Stimulated activated CD8-positive, alpha-beta memory T cell treated with anti-CD3 and anti-CD28 coated beads, Interleukin-15, amount 100 ng/mL, for 24 hours (primary cell): ENCODE data around the gene RUNX2.

Source experiments
- DNase-seq: peaks from one replicate; pipeline ENCODE4 v3.0.0-alpha.2; 2020; ENCODE audit warnings: low read depth

The RUNX2 gene

DNA sequence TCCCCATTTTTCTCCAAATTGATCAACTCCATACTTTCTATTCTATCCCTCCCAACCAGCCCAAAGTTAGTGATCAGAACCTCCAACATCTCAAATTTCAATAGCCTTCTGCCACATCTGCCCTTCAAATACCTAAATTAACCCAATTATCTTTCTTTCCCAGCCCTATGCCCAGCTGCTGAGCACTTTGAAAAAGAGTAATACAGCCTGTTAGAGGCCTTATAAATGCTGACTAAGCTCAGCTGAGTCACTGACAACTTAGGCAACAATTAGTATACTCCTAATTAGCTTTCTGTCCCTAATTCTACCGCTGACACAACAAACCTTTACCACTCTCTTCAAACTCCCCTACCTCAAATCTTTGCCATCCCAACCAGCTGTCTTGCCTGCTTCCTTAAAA lies 23.5 kb downstream of the RUNX2 start:
- no peak for DNase-seq

GRCh38 chr6:45353654-45354053 lies 25.5 kb downstream of the RUNX2 start:
- DNase-seq, result no peak

GRCh38 chr6:45364466-45364865 lies 36.3 kb downstream of the RUNX2 start:
- no peak for DNase-seq

DNA sequence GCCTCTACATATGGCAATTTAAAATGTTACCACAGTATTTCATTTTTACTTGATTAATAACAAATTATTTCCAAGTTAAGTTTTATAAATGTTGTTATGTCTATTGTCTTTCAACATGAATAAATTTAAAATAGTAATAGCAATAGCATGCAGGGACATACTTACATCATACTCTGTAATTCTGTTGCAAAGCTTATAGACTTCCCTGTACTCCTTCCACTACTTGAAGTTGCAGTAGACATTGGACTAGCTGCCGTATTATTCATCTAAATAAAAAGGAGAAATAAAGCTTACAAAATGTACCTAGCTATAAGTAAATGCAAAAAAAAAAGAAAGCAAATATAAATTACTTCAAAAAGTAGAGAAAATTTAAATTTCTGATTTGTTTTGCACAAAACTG lies 36.9 kb downstream of the RUNX2 start:
- no peak for DNase-seq

DNA sequence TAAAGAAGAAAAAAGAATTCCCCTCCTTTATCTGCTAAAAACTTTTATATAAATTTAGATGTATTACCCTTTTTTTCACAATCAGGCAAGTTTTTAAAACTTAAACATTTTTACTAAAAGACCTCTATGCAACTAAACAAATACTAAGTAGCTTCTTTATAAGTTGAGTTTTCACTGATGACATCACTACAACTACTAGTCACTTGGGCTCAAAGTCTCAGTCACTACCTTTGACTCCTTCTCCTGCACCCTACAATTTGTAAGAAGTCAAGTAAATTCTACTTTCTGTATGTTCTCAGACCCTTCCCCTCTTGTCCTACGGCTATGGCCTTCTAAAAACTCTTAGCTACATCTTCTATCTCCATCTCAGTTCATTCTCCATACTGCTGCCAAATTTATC lies 38.4 kb downstream of the RUNX2 start:
- no peak for DNase-seq

GRCh38 chr6:45367999-45368398 lies 39.9 kb downstream of the RUNX2 start:
- DNase-seq, result no peak

- no peak for DNase-seq
These were observed 41.7 kb downstream of the RUNX2 start for GRCh38 chr6:45369870-45370269.

- DNase-seq, result no peak
These were observed 43.9 kb downstream of the RUNX2 start for GRCh38 chr6:45371924-45372573.

DNA sequence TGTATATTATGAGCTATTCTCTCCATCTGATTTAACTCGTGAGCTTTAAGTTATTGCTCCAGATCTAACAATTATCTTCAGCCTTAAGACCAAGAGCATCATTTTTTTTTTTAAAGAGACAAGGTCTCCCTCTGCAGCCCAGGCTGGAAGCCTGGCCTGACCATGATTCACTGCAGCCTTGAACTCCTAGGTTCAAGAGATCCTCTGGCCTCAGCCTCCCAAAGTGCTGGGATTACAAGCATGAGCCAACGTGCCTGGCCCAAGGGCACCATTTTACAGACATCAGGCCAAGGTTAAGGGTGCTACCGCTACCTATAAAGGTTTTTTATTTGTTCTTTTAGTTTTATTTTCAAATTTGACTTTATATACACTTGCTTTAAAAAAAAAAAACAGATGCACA lies 47.3 kb downstream of the RUNX2 start:
- no peak for DNase-seq

DNA sequence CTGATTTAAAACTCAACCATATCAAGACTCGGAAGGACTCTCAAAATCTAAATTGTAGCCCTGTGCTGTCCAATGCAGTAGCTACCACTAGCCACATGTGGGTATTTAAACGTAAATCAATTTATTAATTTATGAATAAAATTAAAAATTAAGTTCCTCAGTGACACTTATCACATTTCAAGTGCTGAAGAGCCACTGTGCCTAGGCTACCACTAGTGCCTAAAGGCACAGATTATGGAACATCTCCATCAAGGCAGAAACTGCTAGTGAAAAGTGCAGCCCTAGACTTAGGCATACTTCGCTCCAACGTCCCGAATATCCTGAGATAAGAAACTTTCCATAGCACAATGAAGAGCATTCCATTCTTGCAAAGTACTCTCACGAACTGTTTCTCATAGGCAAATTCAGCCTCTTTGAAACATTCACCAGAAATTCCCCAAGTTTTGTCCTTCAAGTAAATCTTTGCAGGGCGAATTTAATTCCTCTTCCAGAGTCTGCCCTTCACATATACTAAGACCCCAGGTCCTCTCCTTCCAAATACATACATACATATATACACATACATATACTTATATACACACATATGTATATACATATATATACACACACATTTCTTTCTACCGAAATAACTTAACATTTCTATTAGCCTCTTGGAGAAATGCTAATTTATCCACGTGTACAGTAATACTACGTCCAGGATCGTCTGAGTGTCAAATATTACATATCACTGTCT lies 48.3 kb downstream of the RUNX2 start:
- no peak for DNase-seq

GRCh38 chr6:45377043-45377553 lies 49.0 kb downstream of the RUNX2 start:
- DNase-seq, result no peak

DNA sequence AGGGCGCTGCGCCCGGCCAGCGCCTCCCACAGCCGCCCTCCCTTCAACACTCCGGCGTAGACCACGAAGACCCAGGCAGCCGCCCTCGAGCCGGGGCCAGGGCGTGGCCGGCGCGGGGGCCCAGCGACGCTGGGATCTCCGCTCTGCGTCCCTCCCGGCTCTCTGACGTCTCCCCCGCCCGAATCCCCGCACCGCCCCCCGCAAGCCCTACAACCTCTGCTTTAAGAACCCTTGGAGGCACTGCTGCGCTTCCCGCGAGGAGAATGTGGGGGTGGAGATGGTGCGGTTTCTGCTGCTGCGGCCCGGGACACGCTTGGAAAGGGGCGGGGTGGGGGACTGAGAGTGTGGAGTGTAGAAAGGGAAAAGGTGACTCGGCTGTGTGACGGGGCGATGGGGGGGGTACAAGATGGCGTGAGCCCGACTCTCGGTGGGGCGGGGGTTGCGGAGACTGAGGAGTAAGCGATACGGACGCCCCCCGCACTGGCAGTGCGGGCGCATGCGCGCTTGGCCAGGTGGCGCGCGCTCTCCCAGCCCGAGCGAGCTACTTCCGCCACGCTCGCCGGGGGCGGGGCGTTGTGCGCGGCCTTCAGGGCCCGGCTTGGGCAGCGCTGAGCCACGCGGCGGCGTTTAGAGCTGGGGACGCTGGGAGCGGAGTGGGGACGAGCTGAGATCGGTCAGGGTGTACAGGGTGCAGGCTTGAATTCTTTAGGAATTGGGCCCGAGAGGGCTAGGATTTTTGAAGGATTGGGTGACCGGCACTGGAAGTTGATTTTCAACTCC lies 49.6 kb downstream of the RUNX2 start, which contains the start of gene SUPT3H:
SUPT3H (minus strand) TSS at position 381 of the 780 bp plus-strand sequence.
- DNase-seq, result peak; percentile 86

DNA sequence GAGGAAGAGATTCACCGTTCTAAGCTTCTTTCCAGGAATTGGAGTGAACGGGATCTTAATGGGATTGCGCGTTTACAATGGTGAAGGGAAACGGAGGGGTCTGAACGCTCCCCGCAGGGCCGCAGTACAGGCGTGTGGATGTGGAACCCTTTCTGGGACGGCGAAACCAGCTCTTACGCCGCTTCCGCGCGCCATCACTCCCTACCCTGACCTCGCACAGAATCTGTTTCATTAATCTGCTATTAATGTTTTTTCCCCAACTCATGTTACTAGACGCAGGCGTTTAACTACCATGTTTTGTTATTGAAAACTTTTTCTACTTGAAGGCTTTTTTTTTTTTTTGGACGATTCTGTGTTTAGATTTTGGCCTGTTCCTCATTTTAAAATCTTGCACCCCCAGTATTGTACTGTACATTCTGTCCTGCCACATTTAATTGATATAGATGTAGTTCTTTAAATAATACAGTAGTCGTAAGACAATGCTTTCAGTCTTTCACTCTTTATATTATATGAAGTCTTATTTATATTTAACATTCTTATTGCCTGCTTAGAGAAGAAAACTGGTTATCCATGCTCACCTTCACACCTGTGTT lies 50.3 kb downstream of the RUNX2 start:
- DNase-seq, result no peak

DNA sequence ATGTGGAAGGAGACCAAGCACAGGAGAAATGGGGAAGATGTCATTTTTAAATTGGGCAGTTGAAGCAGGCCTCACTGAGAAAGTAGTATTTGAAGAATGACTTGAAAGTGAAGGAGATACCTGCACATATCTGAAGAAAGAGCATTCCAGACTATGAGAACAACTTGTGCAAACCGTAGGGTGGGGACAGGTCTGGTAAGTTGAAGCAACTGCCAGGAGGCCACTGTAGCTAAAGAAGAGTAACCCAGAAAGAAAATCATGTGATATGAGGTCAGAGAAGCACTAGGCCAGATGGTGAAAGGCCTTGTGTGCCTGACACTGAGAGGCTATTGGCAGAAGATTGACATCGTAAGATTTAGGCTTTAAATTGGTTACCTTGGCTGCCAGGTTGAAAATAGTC lies 54.3 kb downstream of the RUNX2 start:
- DNase-seq, result no peak

DNA sequence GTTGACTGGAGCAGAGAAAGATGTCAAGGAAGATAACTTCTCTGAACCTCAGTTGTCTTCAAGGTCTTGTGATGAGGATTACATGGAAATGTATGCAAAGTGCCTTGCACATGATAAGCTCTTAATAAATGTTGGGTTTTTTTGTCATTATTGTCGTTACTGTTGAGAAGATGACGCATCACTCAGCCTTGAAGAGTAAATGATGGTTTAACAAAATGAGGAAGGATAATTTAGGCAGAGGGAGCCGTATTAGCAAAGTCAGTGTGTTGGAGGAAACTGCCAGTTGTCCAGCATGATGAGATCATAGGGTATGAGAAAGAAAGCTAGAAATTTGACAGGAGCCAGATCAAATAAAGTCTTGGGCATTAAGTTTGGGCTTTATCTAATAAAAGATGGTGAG lies 58.4 kb downstream of the RUNX2 start:
- no peak for DNase-seq

DNA sequence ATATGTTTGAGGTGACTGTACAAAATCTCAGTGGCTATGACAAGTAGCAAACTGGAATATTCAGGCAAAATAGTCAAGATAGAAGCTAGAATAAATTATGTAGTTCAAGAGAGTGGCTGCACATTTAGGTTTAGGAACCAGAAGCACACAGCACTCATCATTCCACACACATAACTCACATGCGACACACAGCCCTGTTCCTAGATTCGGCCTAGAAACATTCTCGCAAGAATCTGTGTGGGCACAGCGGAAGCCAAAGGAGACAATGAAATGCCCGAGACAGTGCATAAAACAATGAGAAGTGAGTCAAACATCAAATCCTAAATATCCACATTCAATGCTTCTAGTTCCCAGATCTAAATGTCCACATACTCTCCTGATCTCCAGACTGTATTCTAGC lies 59.1 kb downstream of the RUNX2 start:
- no peak for DNase-seq

DNA sequence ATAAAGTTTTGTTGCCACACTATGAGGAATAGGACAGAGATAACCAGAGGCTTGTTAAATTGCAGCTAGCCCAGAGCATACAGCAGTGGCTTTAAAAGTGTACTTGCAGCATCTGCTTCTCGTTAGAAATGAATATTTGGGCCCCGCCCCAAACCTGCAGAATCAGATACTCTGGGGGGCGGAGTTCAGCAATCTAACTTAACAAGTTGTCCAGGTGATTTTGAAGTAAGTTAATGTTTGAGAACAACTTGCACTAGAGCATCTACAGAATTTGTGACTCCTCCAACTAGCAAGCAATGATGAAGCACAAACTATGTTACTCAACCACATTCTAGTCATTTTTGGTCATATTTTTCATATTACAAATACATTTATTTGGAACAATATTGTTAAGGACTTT lies 60.2 kb downstream of the RUNX2 start:
- no peak for DNase-seq

GRCh38 chr6:45394586-45395095 lies 66.5 kb downstream of the RUNX2 start:
- no peak for DNase-seq

DNA sequence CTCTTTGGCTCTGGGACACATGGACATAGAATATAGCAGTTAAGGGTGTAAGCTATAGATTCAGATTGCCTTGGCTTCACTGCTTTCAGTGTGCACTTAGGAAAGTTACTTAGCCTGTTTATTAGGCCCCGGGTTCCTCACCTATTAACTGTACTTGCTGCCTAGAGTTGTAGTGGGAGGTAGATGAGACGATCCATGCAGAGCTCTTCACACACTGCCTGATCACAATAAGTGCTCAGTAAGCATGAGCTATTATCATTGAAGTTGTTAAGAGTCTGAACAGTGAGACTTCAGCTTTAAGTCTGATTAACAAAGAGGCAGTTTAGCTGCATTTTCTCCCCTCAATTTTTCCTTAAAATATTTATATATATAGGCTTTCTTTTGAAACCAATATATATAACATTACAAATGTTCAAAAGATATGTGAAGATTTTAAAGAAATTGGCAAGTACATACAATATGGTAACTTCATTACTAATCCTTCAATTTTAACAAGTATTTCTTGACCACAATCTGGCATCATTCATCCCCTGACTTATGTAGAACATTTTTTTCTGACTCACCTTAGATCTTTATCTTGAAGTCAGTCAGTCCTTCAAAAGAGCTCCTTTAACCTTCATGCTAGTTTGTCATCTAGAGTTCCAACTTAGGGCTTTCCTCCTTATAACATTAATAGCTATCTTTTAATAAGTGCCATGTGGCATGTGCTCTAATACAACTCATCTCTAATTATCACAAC lies 70.1 kb downstream of the RUNX2 start:
- no peak for DNase-seq

GRCh38 chr6:45400021-45400420 lies 71.9 kb downstream of the RUNX2 start:
- no peak for DNase-seq

GRCh38 chr6:45411959-45412358 lies 83.8 kb downstream of the RUNX2 start:
- DNase-seq, result no peak

GRCh38 chr6:45415315-45415714 lies 87.2 kb downstream of the RUNX2 start:
- DNase-seq, result no peak
